Posterior vena cava (tissue), 2 donors: Measurements from ENCODE around the gene CNTF. TPM values are rescaled to one million over a fixed set of nuclear protein-coding genes. Genes with fewer than 3 reads are reported as not detected.
"Not testable (repeated sequence)": the region's sequence is repeated elsewhere in the genome, so short reads cannot be mapped to it uniquely, and the experiment has no call there.

Source experiments
- DNase-seq: peaks from one replicate; pipeline ENCODE4 v3.0.0-alpha.2; 2020; ENCODE audit warnings: low spot score
- intact Hi-C, 2 donors: fragments of 100-400 bp; cut with DNase I; formaldehyde crosslinking; loops; one replicate each; pipeline versions ENCODE4 v1.14.1 to v1.14.2; 2022 to 2023
- long read RNA-seq, 2 donors: library from polyadenylated mRNA; unstranded; transcript quantifications; one replicate each; pipeline ENCODE4 v2.0.0, GENCODE V29; 2020 to 2021
- total RNA-seq, 2 donors: library from RNA; stranded (reverse); fragmentation: NEBNext Ultra II Directional; extraction: Animal tissue kit (Norgen Biotek cat#: 25700); gene quantifications; one replicate each; pipeline ENCODE4 v1.2.1, GENCODE V29; 2021
- donor health status: DM: yes; HTN: yes; CAD: no.
- donor health status: DM: yes; HTN: yes; CAD: no.

CNTF gene, protein sequence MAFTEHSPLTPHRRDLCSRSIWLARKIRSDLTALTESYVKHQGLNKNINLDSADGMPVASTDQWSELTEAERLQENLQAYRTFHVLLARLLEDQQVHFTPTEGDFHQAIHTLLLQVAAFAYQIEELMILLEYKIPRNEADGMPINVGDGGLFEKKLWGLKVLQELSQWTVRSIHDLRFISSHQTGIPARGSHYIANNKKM
- total RNA-seq = 1 to 10 TPM; 1.7 to 2.3 TPM
- long read RNA-seq, donor 1 = 0 reads
- long read RNA-seq, donor 2 = 0 reads

DNA sequence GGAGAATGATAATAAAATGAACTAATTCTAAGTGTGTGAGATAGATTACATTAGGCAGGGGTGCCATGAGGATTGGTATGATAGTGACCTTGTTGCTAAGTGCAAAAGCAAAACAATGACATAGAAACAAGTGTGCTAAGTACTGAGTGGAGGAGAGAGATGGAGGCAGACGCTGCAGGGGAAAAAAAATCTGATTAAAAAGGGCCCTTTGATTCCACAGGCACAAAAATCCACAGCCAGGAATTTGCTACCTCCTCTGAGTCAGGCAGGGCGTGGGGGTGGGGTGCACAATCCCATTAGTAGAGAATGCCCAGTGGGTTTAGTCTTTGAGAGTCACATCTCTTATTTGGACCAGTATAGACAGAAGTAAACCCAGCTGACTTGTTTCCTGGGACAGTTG lies at the start of gene CNTF:
CNTF (plus strand) TSS at position 322 of the 400 bp plus-strand sequence. CDS start 88 bp downstream, outside the sequence.
- intact Hi-C loops = loop anchor here in 1 of 2 donors (10.0 kb wide), 1 partner anchor 48 kb away; the partner anchor contains the start of genes LPXN and ZFP91
- no peak for DNase-seq

DNA sequence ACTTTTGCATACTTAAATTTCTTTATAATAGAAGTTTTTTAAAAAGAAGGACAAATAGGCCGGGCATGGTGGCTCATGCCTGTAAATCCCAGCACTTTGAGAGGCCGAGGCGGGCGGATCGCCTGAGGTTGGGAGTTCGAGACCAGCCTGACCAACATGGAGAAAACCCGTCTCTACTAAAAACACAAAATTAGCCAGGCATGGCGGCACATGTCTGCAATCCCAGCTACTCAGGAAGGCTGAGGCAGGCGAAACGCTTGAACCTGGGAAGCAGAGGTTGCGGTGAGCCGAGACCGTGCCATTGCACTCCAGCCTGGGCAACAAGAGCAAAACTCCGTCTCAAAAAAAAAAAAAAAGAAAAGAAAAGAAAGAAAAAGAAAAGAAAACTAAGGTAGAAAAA lies 49.6 kb upstream of the CNTF start:
- not testable (repeated sequence) for DNase-seq
- intact Hi-C loops = loop anchor here in 1 of 2 donors (10.0 kb wide), 1 partner anchor 52 kb away; the partner anchor contains the start of gene CNTF

DNA sequence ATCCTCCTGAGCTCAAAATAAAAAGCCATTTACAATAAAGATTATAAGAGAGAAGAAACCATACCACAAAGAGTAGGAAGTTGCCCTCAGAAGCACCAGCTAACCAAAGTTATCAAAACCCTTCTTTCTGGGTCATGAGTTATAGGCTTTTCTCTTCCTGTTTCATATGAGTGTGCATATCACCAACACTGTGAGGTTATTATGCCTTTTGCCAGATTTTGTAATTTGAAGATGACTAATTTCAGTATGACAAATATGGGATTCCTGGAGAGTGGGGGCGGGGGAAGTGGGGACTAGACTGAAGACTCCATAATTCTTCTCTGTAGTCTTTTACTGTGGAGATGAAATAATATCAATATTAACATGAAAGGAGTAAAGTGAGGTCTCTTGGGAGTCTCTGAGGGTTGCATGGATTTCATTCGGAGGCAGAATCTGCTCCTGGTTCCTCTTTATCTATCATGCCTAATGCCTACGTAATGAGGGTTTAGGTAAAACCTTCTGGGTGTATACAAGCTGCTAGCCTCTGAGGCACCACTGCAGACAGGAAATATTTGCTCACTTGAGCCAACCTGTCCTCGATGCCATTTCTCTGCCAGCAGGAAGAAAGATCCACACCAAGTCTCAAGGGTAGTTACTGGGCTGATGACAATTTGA lies 48.9 kb upstream of the CNTF start:
- intact Hi-C loops = loop anchor here in 1 of 2 donors (10.0 kb wide), 1 partner anchor 51 kb away; the partner anchor contains the start of gene CNTF

DNA sequence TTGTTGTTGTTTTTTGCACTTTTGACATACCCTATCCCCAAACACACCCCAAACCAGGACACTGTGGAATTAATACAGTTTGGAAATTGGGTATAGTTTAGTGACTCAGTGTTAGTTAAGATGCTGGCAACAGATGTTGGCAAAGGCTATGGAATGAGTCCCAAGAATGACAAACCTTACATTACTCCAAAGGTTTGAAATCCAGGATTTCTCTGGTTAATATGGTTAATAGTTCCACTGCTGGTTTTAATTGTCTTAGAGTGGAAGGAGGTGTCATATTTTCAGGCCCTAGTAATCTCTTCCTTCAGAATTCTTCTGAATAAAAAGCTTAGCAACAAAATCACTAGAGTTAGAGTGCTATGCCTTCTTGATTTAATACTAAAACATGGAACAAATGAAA lies 47.6 kb upstream of the CNTF start:
- DNase-seq = no peak
- intact Hi-C loops = loop anchor here in 1 of 2 donors (10.0 kb wide), 1 partner anchor 50 kb away; the partner anchor contains the start of gene CNTF

More for the DNA sequence above, 48.9 kb upstream of the CNTF start:
- peak; percentile 82 for DNase-seq

DNA sequence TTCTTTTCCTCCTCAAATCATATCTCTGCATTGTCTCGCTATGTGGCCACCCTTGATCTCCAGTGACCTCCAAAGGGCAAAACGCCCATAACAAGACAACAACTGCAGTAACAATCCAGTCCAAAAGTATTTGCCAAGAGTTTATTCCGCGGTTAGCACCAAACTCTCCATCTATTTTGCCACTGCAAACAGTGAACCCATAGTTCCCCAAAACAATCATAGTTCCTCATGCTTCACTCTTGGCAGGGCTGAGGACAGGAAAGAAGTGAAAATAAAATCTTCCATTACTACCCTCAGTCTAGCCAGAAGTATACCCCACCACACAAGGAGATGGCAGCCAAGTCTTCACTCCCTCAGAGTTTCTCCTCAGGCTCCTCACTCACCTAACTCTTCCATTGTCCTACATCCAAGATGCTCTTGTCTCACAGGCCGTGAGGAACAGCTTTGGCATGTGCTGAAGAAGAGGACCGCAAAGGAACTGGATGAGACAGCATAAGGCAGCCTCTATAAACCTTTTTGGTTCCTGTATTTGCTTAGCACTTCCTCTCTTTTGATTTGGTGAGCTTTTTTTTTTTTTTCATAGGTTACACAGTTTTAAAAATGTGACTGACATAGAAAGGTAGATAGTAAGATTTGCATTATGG lies 47.0 kb upstream of the CNTF start, which contains the start of gene LPXN:
LPXN (minus strand) TSS at position 480 of the 644 bp plus-strand sequence; CDS start at position 396, 84 bp downstream.
- no peak for DNase-seq
- intact Hi-C loops = loop anchor here in 1 of 2 donors (10.0 kb wide), 1 partner anchor 49 kb away; the partner anchor contains the start of gene CNTF

DNA sequence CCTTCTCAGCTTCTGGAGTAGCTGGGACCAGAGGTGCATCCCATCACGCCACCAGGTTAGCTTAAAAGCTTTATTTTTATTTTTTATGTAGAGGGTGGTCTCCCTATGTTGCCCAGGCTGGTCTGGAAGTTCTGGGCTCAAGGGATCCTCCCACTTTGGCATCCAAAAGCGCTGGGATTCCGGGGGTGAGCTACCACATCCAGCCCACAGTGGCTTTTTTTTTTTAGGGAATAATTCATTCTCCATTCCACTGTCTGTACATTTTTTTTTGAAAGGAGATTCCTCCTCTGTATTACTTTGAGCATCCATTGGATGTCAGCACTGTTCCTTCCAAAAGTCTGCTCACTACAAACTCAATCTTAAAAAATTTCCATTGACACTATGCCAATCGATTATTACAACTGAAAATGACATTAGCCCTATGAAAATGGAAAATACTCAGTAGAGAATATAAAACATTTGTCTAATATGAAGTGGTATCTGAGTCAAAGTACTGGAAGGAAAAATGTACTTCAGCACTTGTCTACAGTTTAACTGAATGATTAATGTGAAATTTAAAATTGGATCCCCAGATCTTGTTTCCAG lies 45.5 kb upstream of the CNTF start:
- DNase-seq = no peak
- intact Hi-C loops = loop anchor here in 1 of 2 donors (10.0 kb wide), 1 partner anchor 48 kb away; the partner anchor contains the start of gene CNTF

DNA sequence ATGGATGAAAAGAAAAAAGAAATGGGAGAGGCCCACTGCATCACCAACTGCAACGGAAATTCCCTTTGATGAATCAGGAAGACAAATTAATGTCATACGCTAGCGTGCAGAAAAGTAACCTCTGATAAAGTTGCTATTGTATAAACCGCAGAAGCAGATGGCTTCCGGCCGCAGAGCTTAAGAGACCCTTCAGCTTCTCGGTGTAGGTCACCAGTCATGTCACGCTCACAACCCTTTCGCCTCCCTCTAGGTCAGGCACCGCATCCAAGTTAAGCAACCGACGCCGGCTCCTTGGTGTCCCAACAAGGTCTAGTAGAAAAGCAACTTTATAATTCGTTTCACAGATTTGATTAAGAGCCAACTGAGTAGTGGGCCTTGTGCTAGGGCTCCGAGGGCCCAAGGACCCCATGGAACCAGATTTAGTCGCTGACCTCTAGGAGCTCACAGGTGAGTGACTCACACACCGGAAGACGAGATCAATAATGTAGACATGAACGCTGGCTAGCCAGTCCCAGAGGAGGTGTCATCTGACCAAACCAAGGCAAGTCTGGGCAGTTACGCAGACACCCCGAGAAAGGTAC lies 44.8 kb upstream of the CNTF start:
- peak; percentile 82 for DNase-seq
- intact Hi-C loops = loop anchor here in 1 of 2 donors (10.0 kb wide), 1 partner anchor 47 kb away; the partner anchor contains the start of gene CNTF

DNA sequence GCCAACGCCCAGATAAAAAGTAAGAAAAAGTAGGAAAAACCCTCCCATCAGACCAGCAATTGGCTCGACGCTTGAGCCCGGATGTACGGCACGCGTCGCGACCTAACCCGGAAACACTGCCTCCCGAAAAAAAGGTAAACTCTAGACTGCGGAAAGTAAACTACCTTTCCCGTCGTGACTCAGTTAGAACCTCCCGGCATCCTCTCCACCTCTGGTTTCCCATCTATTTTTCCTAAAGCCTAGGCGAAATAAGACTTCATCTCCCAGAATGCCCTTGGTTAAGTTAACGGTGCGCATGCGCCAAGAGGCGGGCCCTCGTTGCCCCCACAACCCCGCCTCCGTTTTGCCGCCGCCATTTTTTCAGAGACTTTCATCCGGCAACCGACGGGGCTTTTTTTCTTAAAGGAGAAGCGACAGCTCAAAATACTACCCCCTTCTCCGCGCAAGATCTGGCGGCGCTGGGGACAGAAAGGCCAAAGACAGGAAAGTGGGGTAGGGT lies 44.3 kb upstream of the CNTF start:
- DNase-seq = peak; percentile 98
- intact Hi-C loops = loop anchor here in 1 of 2 donors (10.0 kb wide), 1 partner anchor 47 kb away; the partner anchor contains the start of gene CNTF

DNA sequence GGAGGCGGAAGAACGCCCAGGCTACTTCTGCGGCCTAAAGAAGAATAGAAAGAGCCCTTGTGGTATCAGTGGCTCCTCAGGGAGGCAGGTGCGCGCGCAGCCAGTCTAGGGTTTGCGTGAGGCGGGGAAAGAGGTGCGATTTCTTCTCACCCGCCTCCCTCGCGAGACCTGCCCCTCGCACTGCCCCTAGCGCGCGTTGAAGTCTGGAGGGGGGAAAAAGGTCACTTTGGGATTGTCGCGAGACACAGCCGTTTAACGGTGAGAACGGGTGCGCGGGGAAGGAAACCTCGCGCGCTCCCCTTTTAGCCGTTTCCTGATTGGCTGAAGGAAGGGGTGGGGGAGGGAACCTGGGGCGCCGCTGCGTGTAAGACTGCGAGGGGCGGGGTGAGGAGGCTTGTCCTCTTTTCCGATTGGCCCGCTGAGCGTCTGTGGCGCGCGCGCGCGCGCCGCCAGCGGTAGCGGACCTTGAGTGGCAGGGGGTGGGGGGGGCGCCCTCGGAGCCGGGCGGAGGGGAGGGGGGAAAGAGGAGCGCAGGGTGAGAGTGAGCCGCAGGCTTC lies 43.8 kb upstream of the CNTF start, which contains the start of gene ZFP91:
ZFP91 (plus strand) TSS at position 429 of the 557 bp plus-strand sequence. CDS start 219 bp downstream, outside the sequence.
- intact Hi-C loops = loop anchor here in 1 of 2 donors (10.0 kb wide), 1 partner anchor 46 kb away; the partner anchor contains the start of gene CNTF
- DNase-seq = peak; percentile 99

DNA sequence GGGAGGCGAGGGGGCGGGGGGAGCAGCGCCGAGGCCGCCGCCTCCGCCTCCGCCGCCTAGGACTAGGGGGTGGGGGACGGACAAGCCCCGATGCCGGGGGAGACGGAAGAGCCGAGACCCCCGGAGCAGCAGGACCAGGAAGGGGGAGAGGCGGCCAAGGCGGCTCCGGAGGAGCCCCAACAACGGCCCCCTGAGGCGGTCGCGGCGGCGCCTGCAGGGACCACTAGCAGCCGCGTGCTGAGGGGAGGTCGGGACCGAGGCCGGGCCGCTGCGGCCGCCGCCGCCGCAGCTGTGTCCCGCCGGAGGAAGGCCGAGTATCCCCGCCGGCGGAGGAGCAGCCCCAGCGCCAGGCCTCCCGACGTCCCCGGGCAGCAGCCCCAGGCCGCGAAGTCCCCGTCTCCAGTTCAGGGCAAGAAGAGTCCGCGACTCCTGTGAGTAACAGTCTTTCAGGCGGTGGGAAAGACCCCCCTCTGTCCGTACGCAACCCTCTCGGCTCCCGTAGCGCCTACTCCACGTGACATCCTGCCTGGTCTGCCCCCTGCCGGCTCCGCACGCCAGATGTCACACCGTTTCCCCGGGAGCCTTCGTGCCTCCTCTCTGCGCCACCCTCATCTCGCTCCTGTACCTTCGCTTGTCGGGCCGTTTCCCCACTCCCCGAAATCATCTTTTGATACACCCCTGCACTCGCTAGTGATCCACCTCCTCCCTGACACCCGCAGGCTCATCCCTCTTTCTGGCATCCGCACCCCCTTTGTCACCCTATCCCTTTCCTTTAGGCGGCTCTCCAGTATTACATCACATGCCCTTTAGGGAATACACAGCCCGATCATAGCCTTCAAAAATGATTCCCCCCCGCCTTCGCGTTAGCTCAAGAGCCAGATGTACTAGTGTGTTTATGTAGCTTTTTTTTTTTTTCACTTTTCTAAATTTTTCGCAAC lies 43.0 kb upstream of the CNTF start:
- peak; percentile 97 for DNase-seq
- intact Hi-C loops = loop anchor here in 1 of 2 donors (10.0 kb wide), 1 partner anchor 45 kb away; the partner anchor contains the start of gene CNTF

DNA sequence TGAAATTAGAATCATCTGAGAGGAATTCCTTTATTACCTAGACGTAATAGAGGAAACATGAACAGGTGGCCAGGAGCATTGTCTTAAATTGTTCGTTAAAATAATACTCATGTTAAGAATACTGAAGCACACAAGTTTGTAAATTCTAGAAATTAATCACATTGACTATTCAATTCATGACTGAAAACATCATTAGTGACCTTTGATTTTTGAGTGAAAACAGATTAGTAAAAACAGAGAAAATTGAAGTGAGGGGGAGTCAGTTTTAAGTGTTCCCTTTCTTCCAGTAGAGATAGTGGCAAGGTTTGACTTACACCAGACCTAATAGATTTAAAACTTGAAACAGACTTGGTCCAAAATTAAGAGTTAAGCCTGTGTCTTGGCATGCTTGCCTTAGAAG lies 42.2 kb upstream of the CNTF start:
- intact Hi-C loops = no loop called here
- DNase-seq = no peak

DNA sequence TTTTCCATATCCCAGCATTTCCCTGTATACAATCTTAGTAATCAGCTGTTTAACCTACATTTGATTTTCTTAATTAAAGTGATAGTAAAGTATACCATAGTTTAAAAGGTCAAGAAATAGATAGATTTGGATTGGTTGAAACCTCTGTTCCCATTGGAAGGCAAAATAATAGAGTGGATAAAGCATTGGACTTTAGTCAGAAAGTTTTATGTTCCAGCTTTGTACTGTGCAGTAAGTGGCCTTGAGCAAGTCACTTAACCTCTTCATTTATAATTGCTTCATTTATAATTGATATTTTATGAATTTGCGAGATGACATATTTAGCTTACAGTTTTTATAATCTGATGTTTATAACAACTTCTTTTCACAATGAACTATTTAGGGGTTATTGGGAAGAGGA lies 40.0 kb upstream of the CNTF start:
- DNase-seq = no peak
- intact Hi-C loops = no loop called here

DNA sequence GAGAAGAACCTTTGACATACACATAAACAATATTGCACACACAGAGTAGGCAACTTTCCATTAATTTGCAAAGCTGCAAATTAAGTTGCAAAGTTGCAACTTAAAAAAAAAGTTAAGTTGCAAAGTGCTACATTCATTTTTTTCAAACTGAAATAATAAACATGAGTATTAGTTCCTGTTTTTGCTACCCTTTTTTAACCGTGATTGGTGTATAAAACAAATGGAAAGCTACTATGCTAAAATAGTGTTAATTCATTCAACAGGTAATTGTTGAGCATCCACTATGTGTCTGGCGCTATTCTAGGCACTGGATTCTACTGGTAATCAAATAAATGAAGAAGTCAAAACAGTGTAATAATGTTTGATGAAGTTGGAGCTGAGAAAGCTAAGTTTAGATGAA lies 35.5 kb upstream of the CNTF start:
- intact Hi-C loops = no loop called here
- no peak for DNase-seq

DNA sequence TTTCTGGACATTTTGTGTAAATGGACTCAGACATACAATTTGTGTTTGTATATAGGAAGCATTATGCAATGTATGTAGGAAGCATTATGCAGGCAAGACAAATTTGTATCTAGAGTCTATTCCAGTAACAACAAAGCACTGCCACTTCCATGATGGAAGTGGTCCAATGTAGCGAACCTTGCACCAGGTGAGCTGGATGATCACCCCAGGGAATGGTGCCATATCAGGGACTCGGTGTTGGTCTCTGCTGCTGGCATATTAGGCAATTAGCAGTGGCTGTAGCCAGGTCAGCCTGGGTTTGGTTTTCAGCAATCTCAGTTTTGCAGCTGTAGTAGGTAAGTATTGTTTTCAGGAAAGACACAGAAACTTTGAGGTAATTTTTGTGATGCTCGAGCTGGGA lies 30.8 kb upstream of the CNTF start:
- no peak for DNase-seq
- intact Hi-C loops = no loop called here

DNA sequence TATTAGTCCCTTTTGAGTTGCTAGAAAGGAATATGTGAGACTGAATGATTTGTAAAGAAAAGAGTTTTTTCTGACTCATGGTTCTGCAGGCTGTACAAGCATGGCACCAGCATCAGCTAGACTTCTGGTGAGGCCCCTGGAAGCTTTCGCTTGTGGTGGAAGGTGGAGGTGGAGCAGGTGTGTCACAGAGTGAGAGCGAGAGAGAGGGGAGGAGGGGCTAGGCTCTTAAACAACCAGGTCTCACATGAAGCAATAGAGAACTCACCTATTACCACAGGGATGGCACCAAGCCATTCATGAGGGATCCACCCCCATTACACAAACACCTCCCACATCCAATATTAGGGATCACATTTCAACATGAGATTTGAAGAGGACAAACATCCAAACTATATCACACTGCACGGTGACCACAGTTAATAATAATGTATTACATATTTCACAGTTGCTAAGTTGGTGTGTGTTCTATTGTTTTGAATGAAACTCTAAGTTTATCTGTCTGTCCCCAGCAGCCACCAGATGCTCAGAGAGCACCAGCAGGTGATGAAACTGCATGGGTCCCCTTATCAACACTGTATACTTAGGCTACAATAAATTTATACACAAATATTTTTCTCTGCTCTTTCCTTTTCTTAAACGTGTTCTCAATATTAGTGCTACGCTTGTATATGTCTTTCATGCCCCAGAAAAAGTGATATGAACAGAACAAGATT lies 29.5 kb upstream of the CNTF start:
- DNase-seq = no peak
- intact Hi-C loops = no loop called here

DNA sequence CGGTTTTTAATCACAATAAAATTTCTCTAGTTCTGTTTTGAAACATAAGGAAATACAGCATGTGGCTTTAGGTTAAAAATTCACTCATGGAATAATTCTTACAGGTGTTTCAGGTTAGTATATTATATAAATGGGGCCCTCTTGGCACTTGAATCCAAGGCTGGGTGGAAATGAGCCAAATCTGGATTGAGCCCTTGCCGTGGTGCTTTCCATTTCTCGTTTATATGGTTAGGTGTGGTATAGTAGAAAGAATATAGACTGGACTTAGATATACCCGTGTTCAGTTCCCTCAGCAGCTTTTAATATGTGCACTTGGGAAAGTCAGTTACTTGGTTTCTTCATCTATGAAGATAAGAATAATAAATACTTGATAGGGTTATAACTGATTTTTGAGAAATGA lies 27.6 kb upstream of the CNTF start:
- no peak for DNase-seq
- intact Hi-C loops = no loop called here
